Neural cell (in vitro differentiated cells): Measurements from ENCODE around the gene DGKK. TPM values are rescaled to one million over a fixed set of nuclear protein-coding genes. Genes with fewer than 3 reads are reported as not detected.

Experiments
- H2AFZ ChIP-seq: fragments of 200-600, 300-800 bp; sonication (generic), shearing (Covaris generic); 2 replicates; pipeline ENCODE4 v1.6.0; 2014; ENCODE audit warnings: low read depth, mild to moderate bottlenecking, antibody characterized with exemption, low read length, moderate library complexity
- H3F3A ChIP-seq: fragments of 200-600 bp; shearing (Covaris generic); 2 replicates; pipeline ENCODE4 v1.6.1; 2016; ENCODE audit warnings: mild to moderate bottlenecking, moderate library complexity, mixed read lengths, antibody characterized with exemption, low read length; ENCODE audit not compliant: insufficient read depth, poor library complexity, severe bottlenecking
- H3K27ac ChIP-seq: fragments of 200-600, 300-800 bp; sonication (generic), shearing (Covaris generic); 2 replicates; pipeline ENCODE4 v1.5.1; 2014; ENCODE audit warnings: mild to moderate bottlenecking, low read length, moderate library complexity
- H3K27me3 ChIP-seq: fragments of 300-800, 200-600 bp; sonication (generic), shearing (Covaris generic); 2 replicates; pipeline ENCODE4 v1.6.0; 2014; ENCODE audit warnings: mild to moderate bottlenecking, low read depth, low read length, moderate library complexity; ENCODE audit not compliant: insufficient read depth
- H3K36me3 ChIP-seq: fragments of 300-800, 200-600 bp; sonication (generic), shearing (Covaris generic); 2 replicates; pipeline ENCODE4 v1.5.1; 2014; ENCODE audit warnings: mild to moderate bottlenecking, antibody characterized with exemption, low read length, moderate library complexity; ENCODE audit not compliant: insufficient read depth
- H3K4me2 ChIP-seq: fragments of 300-800, 200-600 bp; sonication (generic), shearing (Covaris generic); 2 replicates; pipeline ENCODE4 v1.6.0; 2014; ENCODE audit warnings: mild to moderate bottlenecking, low read length
- H3K4me3 ChIP-seq: fragments of 300-800, 200-600 bp; sonication (generic), shearing (Covaris generic); 2 replicates; pipeline ENCODE4 v1.5.1; 2014; ENCODE audit warnings: mild to moderate bottlenecking, low read length, moderate library complexity
- H3K79me2 ChIP-seq: fragments of 200-600 bp; shearing (Covaris generic); replicated peaks from 2 replicates; pipeline ENCODE4 v1.6.0; 2014; ENCODE audit warnings: mild to moderate bottlenecking, low read length, moderate library complexity; ENCODE audit not compliant: insufficient read depth
- H3K9ac ChIP-seq: fragments of 300-800, 200-600 bp; sonication (generic), shearing (Covaris generic); 2 replicates; pipeline ENCODE4 v1.6.1; 2016; ENCODE audit warnings: mild to moderate bottlenecking, low read length, mixed read lengths
- H3K9me2 ChIP-seq: fragments of 200-600 bp; shearing (Covaris generic); 2 replicates; pipeline ENCODE4 v1.6.1; 2016; ENCODE audit warnings: mild to moderate bottlenecking, low read length, mixed read lengths; ENCODE audit not compliant: insufficient read depth
- H3K9me3 ChIP-seq: fragments of 200-600, 300-800 bp; sonication (generic), shearing (Covaris generic); 2 replicates; pipeline ENCODE4 v1.6.1; 2016; ENCODE audit warnings: mild to moderate bottlenecking, mixed run types, low read length, moderate library complexity, mixed read lengths
- H4K20me1 ChIP-seq: fragments of 200-600 bp; shearing (Covaris generic); 2 replicates; pipeline ENCODE4 v1.6.1; 2016; ENCODE audit warnings: mild to moderate bottlenecking, mixed run types; ENCODE audit not compliant: insufficient read depth
- CTCF ChIP-seq: fragments of 450-650 bp; IDR thresholded peaks from 2 replicates; pipeline ENCODE4 v1.5.1; 2014; ENCODE audit warnings: antibody characterized with exemption, mild to moderate bottlenecking, moderate library complexity; ENCODE audit not compliant: poor library complexity, severe bottlenecking
- EP300 ChIP-seq: fragments of 450-650 bp; conservative IDR thresholded peaks from 2 replicates; pipeline ENCODE4 v1.6.1; 2014; ENCODE audit warnings: antibody characterized with exemption, mild to moderate bottlenecking, moderate library complexity; ENCODE audit not compliant: poor library complexity, severe bottlenecking
- EZH2 ChIP-seq: fragments of 200-600, 300-800 bp; shearing (Covaris generic), sonication (generic); IDR thresholded peaks from 2 replicates; pipeline ENCODE4 v1.6.1; 2014; ENCODE audit warnings: antibody characterized with exemption, low read length, borderline replicate concordance, mild to moderate bottlenecking; ENCODE audit not compliant: insufficient read depth, poor library complexity, severe bottlenecking
- MXI1 ChIP-seq: fragments of 450-650 bp; conservative IDR thresholded peaks from 2 replicates; pipeline ENCODE4 v1.6.1; 2014; ENCODE audit warnings: antibody characterized with exemption, mild to moderate bottlenecking; ENCODE audit not compliant: poor library complexity, severe bottlenecking
- POLR2AphosphoS5 ChIP-seq: IDR thresholded peaks from 2 replicates; pipeline ENCODE4 v1.6.1; 2012
- RAD21 ChIP-seq: fragments of 450-650 bp; conservative IDR thresholded peaks from 2 replicates; pipeline ENCODE4 v1.6.1; 2014; ENCODE audit warnings: antibody characterized with exemption, mild to moderate bottlenecking, moderate library complexity
- REST ChIP-seq: IDR thresholded peaks from 2 replicates; pipeline ENCODE4 v1.6.1; 2012; ENCODE audit warnings: borderline replicate concordance
- SMC3 ChIP-seq: fragments of 450-650 bp; conservative IDR thresholded peaks from 2 replicates; pipeline ENCODE4 v1.6.1; 2014; ENCODE audit warnings: antibody characterized with exemption, mild to moderate bottlenecking, moderate library complexity; ENCODE audit not compliant: poor library complexity
- TAF1 ChIP-seq: IDR thresholded peaks from 2 replicates; pipeline ENCODE4 v1.6.1; 2012; ENCODE audit warnings: low read depth
- polyA plus RNA-seq: library from polyadenylated mRNA; depleted of rRNA; stranded (reverse); fragments of >200 nt; gene quantifications from 2 replicates; pipeline ENCODE4 v1.2.3, GENCODE V29; 2014

Gene DGKK
- polyA plus RNA-seq, 1 donor from 2014 or later = 1.3 TPM

GRCh38 chrX:50430917-50431575 lies 39.6 kb downstream of the DGKK start:
- no peak overlapping the region for H3K4me3 ChIP-seq
- H2AFZ ChIP-seq = no peak overlapping the region
- no peaks in the 10 kb centered on the region for H3K9me2 ChIP-seq
- no peaks in the 10 kb centered on the region for H4K20me1 ChIP-seq
- H3K9ac ChIP-seq = no peak overlapping the region
- no peak overlapping the region for H3K4me2 ChIP-seq
- no peaks in the 10 kb centered on the region for H3F3A ChIP-seq
- H3K36me3 ChIP-seq = no peaks in the 10 kb centered on the region
- H3K79me2 ChIP-seq = no peaks in the 10 kb centered on the region
- TF ChIP-seq EZH2 = no peak
- no peak for TF ChIP-seq SMC3
- TF ChIP-seq EP300 = no peak
- no peak for TF ChIP-seq POLR2AphosphoS5
- no peak for TF ChIP-seq MXI1
- no peak for TF ChIP-seq REST
- TF ChIP-seq RAD21 = no peak
- TF ChIP-seq TAF1 = no peak
- TF ChIP-seq CTCF = no peak
- H3K27ac ChIP-seq = no peak overlapping the region
- H3K27me3 ChIP-seq = no peaks in the 10 kb centered on the region
- H3K9me3 ChIP-seq = no peaks in the 10 kb centered on the region

- no peak overlapping the region for H3K4me3 ChIP-seq
- no peaks in the 10 kb centered on the region for H3K27me3 ChIP-seq
- no peak overlapping the region for H2AFZ ChIP-seq
- TF ChIP-seq RAD21 = no peak
- no peak for TF ChIP-seq POLR2AphosphoS5
- TF ChIP-seq REST = no peak
- TF ChIP-seq TAF1 = no peak
- no peak for TF ChIP-seq EZH2
- TF ChIP-seq EP300 = no peak
- no peak for TF ChIP-seq SMC3
- TF ChIP-seq CTCF = no peak
- no peak for TF ChIP-seq MXI1
- no peaks in the 10 kb centered on the region for H3F3A ChIP-seq
- H3K9ac ChIP-seq = no peak overlapping the region
- H3K9me3 ChIP-seq = no peaks in the 10 kb centered on the region
- no peaks in the 10 kb centered on the region for H3K9me2 ChIP-seq
- H3K79me2 ChIP-seq = no peaks in the 10 kb centered on the region
- H3K27ac ChIP-seq = no peak overlapping the region
- H3K36me3 ChIP-seq = no peaks in the 10 kb centered on the region
- no peak overlapping the region for H3K4me2 ChIP-seq
- no peaks in the 10 kb centered on the region for H4K20me1 ChIP-seq
Observed at GRCh38 chrX:50428174-50428573, 42.5 kb downstream of the DGKK start.
